AG04450 (cell line): ENCODE results near the gene GNB1L. TPM values are rescaled to one million over a fixed set of nuclear protein-coding genes. Genes with fewer than 3 reads are reported as not detected.

Experiments used
- CTCF ChIA-PET: fragments of 300-600, 350-600 bp; formaldehyde crosslinking; extraction: SDS; loops from one replicate; lab custom pipeline; 2022; ENCODE audit warnings: antibody characterized with exemption, inconsistent platforms; lab: Charles Lee
- POLR2A ChIA-PET: fragments of 350-600 bp; formaldehyde crosslinking; extraction: SDS; loops from one replicate; lab custom pipeline; 2021; ENCODE audit warnings: antibody characterized with exemption, inconsistent platforms; lab: Yijun Ruan, JAX
- DNase-seq: peaks from one replicate; pipeline ENCODE4 v3.0.0-alpha.2; 2011; ENCODE audit warnings: low read depth, low spot score
- H3K27ac ChIP-seq: one replicate; pipeline ENCODE4 v1.5.1; 2012; ENCODE audit warnings: low read depth, low read length, control low read depth
- H3K27me3 ChIP-seq: one replicate; pipeline ENCODE4 v1.6.0; 2012; ENCODE audit warnings: low read length; ENCODE audit not compliant: control insufficient read depth, insufficient read depth
- H3K4me3 ChIP-seq: 2 replicates; pipeline ENCODE4 v1.5.1; 2011; ENCODE audit warnings: mild to moderate bottlenecking, low read depth, low read length, control low read depth
- H3K9me3 ChIP-seq: 2 replicates; pipeline ENCODE4 v1.5.1; 2012; ENCODE audit warnings: low read length; ENCODE audit not compliant: control insufficient read depth, insufficient read depth
- CTCF ChIP-seq: IDR thresholded peaks from 2 replicates; pipeline ENCODE4 v1.5.1; 2011; ENCODE audit warnings: low read depth, low read length, control low read depth, inconsistent platforms
- polyA plus RNA-seq: library from polyadenylated mRNA; depleted of rRNA; stranded (reverse); fragments of >200 nt; gene quantifications from 2 replicates; pipeline ENCODE4 v1.2.3, GENCODE V29; 2011

The GNB1L gene
- polyA plus RNA-seq, 1 experiment, result 1.3 TPM

GRCh38 chr22:19851291-19852176, 3.1 kb downstream of the GNB1L start:
- ChIA-PET CTCF (interaction anchor here (1.8 kb wide), 1 partner anchor 59 kb away, joined by 6 read pairs; no protein-coding TSS in a partner anchor), POLR2A (no interaction called here)
- no peak for DNase-seq
- TF ChIP-seq CTCF, result no peak
- Histone ChIP-seq H3K9me3 (peaks cover 7% of the 10 kb centered on the region), H3K4me3 (no peak overlapping the region), H3K27ac (peak overlapping the region; percentile 31), H3K27me3 (no peaks in the 10 kb centered on the region)

GRCh38 chr22:19850763-19851109, 3.9 kb downstream of the GNB1L start:
- ChIA-PET POLR2A (no interaction called here), CTCF (interaction anchor here (1.8 kb wide), 1 partner anchor 59 kb away, joined by 6 read pairs; no protein-coding TSS in a partner anchor)
- H3K9me3 ChIP-seq, result peaks cover 7% of the 10 kb centered on the region
- H3K4me3 ChIP-seq, result no peak overlapping the region
- H3K27me3 ChIP-seq, result no peaks in the 10 kb centered on the region
- H3K27ac ChIP-seq, result no peak overlapping the region
- no peak for DNase-seq
- no peak for TF ChIP-seq CTCF

- Histone ChIP-seq H3K27ac (no peak overlapping the region), H3K9me3 (peaks cover 7% of the 10 kb centered on the region), H3K4me3 (no peak overlapping the region), H3K27me3 (no peaks in the 10 kb centered on the region)
- POLR2A ChIA-PET, result interaction anchor here (0.6 kb wide), 1 partner anchor 459 kb away, joined by 7 read pairs; no protein-coding TSS in a partner anchor
- DNase-seq, result no peak
- TF ChIP-seq CTCF, result no peak
- CTCF ChIA-PET, result interaction anchor here (1.8 kb wide), 1 partner anchor 60 kb away, joined by 6 read pairs; no protein-coding TSS in a partner anchor
These were observed 4.6 kb downstream of the GNB1L start for GRCh38 chr22:19849835-19850762.

- Histone ChIP-seq H3K27me3 (no peaks in the 10 kb centered on the region), H3K9me3 (peaks cover 7% of the 10 kb centered on the region), H3K4me3 (no peak overlapping the region), H3K27ac (no peak overlapping the region)
- no peak for DNase-seq
- TF ChIP-seq CTCF, result no peak
- ChIA-PET POLR2A (no interaction called here), CTCF (no interaction called here)
These were observed 6.1 kb downstream of the GNB1L start for GRCh38 chr22:19848298-19849224.
